Common myeloid progenitor, CD34-positive (primary cell): ENCODE data around the gene FMO2.
"Not testable (repeated sequence)": the region's sequence is repeated elsewhere in the genome, so short reads cannot be mapped to it uniquely, and the experiment has no call there.

ENCODE experiments used
- CTCF ChIA-PET: fragments of 350-600 bp; sonication (Branson Sonifier 250); formaldehyde crosslinking; loops from one replicate; lab custom pipeline; 2021; ENCODE audit warnings: antibody characterized with exemption; lab: Charles Lee
- POLR2A ChIA-PET: fragments of 350-600 bp; sonication (Branson Sonifier 250); formaldehyde crosslinking; loops from one replicate; lab custom pipeline; 2021; ENCODE audit warnings: antibody characterized with exemption; lab: Charles Lee
- DNase-seq, 3 donors: peaks; one replicate each; pipeline versions ENCODE4 v3.0.0 to v3.0.0-alpha.2; 2013
- H3K27ac ChIP-seq, 2 experiments: 1 replicate in 1 of 2; 2 replicates in 1 of 2; pipeline ENCODE4 v1.7.0; 2013; ENCODE audit warnings: inconsistent platforms in 2 of 2, low read length in 2 of 2, mild to moderate bottlenecking in 2 of 2, low read depth in 1 of 2, moderate library complexity in 1 of 2; ENCODE audit not compliant: severe bottlenecking in 2 of 2, insufficient read depth in 1 of 2, poor library complexity in 1 of 2
- H3K27me3 ChIP-seq, 5 experiments: replicated peaks in 2 of 5; 1 replicate in 3 of 5; 2 replicates in 2 of 5; pipeline versions ENCODE4 v1.6.1 to v1.7.0; 2013; ENCODE audit warnings: low read length in 4 of 5, mild to moderate bottlenecking in 2 of 5, moderate library complexity in 2 of 5, inconsistent platforms in 1 of 5; ENCODE audit not compliant: insufficient read depth in 5 of 5, control insufficient read depth in 4 of 5
- H3K36me3 ChIP-seq, 4 experiments: 1 replicate in 2 of 4; 2 replicates in 2 of 4; pipeline versions ENCODE4 v1.6.1 to v1.7.0; 2013; ENCODE audit warnings: low read length in 3 of 4, control low read depth in 1 of 4, mild to moderate bottlenecking in 1 of 4; ENCODE audit not compliant: control insufficient read depth in 4 of 4, insufficient read depth in 4 of 4
- H3K4me1 ChIP-seq, 4 experiments: 1 replicate in 3 of 4; 2 replicates in 1 of 4; pipeline versions ENCODE4 v1.6.1 to v1.7.1; 2013; ENCODE audit warnings: low read length in 3 of 4, mild to moderate bottlenecking in 3 of 4, control low read depth in 1 of 4, inconsistent platforms in 1 of 4, moderate library complexity in 1 of 4; ENCODE audit not compliant: control insufficient read depth in 4 of 4, insufficient read depth in 4 of 4; ENCODE audit errors: control extremely low read depth in 1 of 4
- H3K4me3 ChIP-seq, 7 experiments: 1 replicate in 4 of 7; 2 replicates in 3 of 7; pipeline versions ENCODE4 v1.5.1 to v1.7.0; 2013; ENCODE audit warnings: mild to moderate bottlenecking in 7 of 7, low read length in 6 of 7, moderate library complexity in 6 of 7, inconsistent platforms in 2 of 7, low read depth in 2 of 7, control low read depth in 1 of 7; ENCODE audit not compliant: insufficient read depth in 4 of 7, control insufficient read depth in 1 of 7; ENCODE audit errors: extremely low read depth in 1 of 7
- H3K9me3 ChIP-seq, 5 experiments: 1 replicate in 4 of 5; 2 replicates in 1 of 5; pipeline versions ENCODE4 v1.6.1 to v1.7.1; 2013; ENCODE audit warnings: low read length in 4 of 5, mild to moderate bottlenecking in 2 of 5, inconsistent platforms in 1 of 5, low read depth in 1 of 5, moderate library complexity in 1 of 5; ENCODE audit not compliant: control insufficient read depth in 4 of 5, insufficient read depth in 2 of 5; ENCODE audit errors: control extremely low read depth in 1 of 5
- WGBS: methylation state at CpG from one replicate; pipeline ENCODE4 v1.1.5; 2013; ENCODE audit not compliant: insufficient coverage; 5-methylcytosine and 5-hydroxymethylcytosine counted together

Gene FMO2

DNA sequence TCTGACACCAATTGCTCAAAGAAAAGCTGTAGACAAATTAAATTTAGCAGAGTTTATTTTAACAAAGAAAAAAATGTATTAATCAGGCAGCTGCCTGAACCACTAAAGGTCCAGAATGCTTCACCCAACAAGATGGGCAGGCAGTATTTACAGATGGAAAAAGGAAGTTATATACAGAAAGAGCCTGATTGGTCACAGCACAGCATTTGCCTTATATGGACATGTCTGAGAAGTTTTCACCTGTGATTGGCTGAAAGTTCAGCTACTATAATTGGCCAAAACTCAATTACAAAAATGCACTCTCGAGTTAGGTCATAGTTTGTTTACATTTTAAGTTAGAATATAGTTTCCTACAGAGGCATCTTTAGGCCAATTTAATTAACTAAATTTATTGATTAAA is 48.1 kb downstream of the FMO2 start:
- no peaks in the 10 kb centered on the region for H3K36me3 ChIP-seq
- H3K27me3 ChIP-seq, result peaks cover 0 to 3% (median 2%) of the 10 kb centered on the region in 5 experiments
- POLR2A ChIA-PET, result no interaction called here
- H3K4me1 ChIP-seq, result no peaks in the 10 kb centered on the region
- CTCF ChIA-PET, result interaction anchor here (1.2 kb wide), 1 partner anchor 15 kb away, joined by 5 read pairs; the partner anchor contains the start of gene FMO1
- no peak overlapping the region for H3K4me3 ChIP-seq
- no CpG with 5 or more reads among the region's 1 CpG for WGBS
- H3K27ac ChIP-seq, result no peak overlapping the region
- H3K9me3 ChIP-seq, result peaks cover 0 to 9% (median 0%) of the 10 kb centered on the region in 5 experiments
- DNase-seq, result no peak

DNA sequence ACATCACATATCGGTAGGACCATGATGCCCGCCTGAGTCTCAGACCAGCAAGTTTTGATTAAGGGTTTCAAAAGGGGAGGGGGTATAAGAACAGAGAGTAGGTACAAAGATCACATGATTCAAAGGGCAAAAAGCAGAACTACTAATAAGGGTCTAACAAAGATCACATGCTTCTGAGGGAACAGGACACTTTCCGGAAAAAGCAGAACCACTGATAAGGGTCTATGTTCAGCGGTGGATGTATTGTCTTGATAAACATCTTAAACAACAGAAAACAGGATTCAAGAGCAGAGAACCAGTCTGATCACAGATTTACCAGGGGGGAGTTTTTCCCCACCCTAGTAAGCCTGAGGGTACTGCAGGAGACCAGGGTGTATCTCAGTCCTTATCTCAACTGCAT is 51.1 kb downstream of the FMO2 start:
- POLR2A ChIA-PET, H3K9me3 ChIP-seq, H3K4me3 ChIP-seq, H3K27me3 ChIP-seq, H3K4me1 ChIP-seq, H3K27ac ChIP-seq, H3K36me3 ChIP-seq, CTCF ChIA-PET: not testable (repeated sequence)
- 95% methylated on average over 2 of the region's 4 CpGs for WGBS
- peak in 2 of 3 donors; percentile 49 to 67 for DNase-seq

DNA sequence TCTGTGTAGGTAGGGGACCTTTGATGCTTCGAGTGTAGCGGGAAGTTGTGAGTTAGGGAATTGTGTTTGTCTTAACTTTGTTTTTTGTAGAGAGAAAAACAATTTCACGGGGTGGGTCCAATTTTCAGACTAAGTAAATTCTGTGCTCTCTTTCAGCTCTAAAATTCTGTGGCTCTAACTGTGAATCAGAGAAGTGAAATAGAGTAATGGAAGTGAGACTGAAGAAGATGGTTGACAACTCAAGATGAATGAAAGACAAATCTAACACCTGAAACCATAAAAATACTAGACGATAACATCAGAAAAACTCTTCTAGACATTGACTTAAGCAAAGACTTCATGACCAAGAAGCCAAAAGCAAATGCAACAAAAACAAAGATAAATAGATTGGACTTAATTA is 58.8 kb downstream of the FMO2 start:
- WGBS, result no CpG with 5 or more reads among the region's 4 CpGs
- CTCF ChIA-PET, result interaction anchor here (5.4 kb wide), 1 partner anchor 69 kb away, joined by 38 read pairs; the partner anchor contains the start of gene FMO4

DNA sequence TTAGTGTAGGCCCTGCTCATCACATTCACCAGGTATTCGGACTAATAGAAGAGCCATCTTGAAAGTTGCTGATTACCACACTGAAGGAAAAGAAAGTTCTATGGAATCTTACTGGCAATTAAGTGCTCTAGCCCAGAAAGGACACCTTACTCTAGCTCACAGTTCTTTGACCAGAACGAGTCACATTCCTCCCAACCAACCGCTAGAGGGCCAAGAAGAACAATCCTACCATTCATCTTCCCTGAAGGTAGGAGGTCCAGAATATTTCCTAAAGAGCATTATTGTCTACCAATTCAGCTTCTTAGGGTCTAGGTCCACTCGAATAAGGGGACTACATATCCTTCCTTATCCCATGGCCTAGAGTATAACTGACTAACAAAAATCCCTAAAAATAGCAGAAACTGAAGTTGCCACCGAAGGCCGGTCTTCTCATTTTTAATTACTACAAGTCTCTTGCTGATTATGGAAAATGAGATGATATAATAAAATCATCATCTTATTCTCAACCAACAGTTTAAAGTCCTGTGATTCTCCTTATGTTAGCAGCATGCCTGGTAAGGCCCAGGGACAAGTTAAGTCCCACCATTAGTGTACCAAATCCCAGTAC is 60.5 kb downstream of the FMO2 start:
- POLR2A ChIA-PET, result no interaction called here
- DNase-seq, result peak; percentile 19 to 51 (median 41)
- H3K4me1 ChIP-seq, result no peaks in the 10 kb centered on the region

More for the DNA sequence above, 58.8 kb downstream of the FMO2 start:
- Histone ChIP-seq H3K27me3 (peaks cover 0 to 10% (median 0%) of the 10 kb centered on the region in 5 experiments), H3K36me3 (no peaks in the 10 kb centered on the region), H3K9me3 (peaks cover 0 to 2% (median 0%) of the 10 kb centered on the region in 5 experiments), H3K4me3 (no peak overlapping the region), H3K4me1 (no peaks in the 10 kb centered on the region), H3K27ac (no peak overlapping the region)
- no peak for DNase-seq
- POLR2A ChIA-PET, result no interaction called here

DNA sequence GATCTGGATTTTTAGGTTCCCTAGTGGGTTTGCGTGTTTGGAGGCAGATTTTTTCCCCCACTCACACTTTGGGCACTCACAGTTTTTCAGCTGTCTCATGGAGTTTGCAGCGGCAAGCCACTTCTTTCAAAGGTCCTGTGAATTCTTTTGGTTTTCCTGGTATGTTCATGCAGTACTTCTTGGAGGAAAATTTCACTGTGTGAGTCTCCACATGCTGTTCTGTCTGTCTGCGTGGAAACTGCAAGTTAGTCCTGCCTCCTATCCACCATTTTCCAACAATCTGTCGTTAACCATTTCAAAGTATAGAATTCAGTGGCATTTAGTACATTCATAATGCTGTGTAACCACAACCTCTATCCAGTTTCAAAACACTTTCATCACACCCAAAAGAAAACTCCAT is 62.4 kb downstream of the FMO2 start:
- Histone ChIP-seq H3K4me3 (no peak overlapping the region), H3K4me1 (peaks cover 0 to 11% (median 6%) of the 10 kb centered on the region in 4 experiments), H3K27ac (no peak overlapping the region), H3K36me3 (no peaks in the 10 kb centered on the region), H3K27me3 (peaks cover 3 to 29% (median 10%) of the 10 kb centered on the region in 5 experiments), H3K9me3 (no peaks in the 10 kb centered on the region)
- ChIA-PET POLR2A (no interaction called here), CTCF (interaction anchor here (1.2 to 5.4 kb wide), 5 partner anchors 9 to 65 kb away, joined by 3 to 38 read pairs (median 6); partner anchors contain the start of gene FMO4)
- 90% methylated on average over 4 of the region's 4 CpGs for WGBS
- no peak for DNase-seq

More for the DNA sequence above, 60.5 kb downstream of the FMO2 start:
- no peak overlapping the region for H3K27ac ChIP-seq
- H3K4me3 ChIP-seq, result no peak overlapping the region
- no peaks in the 10 kb centered on the region for H3K36me3 ChIP-seq
- H3K27me3 ChIP-seq, result peaks cover 3 to 22% (median 7%) of the 10 kb centered on the region in 5 experiments
- WGBS, result 30% methylated on average over 2 of the region's 6 CpGs
- CTCF ChIA-PET, result interaction anchor here (0.7 to 5.4 kb wide), 13 partner anchors 8 to 67 kb away, joined by 3 to 38 read pairs (median 5); partner anchors contain the start of gene FMO4
- no peaks in the 10 kb centered on the region for H3K9me3 ChIP-seq

DNA sequence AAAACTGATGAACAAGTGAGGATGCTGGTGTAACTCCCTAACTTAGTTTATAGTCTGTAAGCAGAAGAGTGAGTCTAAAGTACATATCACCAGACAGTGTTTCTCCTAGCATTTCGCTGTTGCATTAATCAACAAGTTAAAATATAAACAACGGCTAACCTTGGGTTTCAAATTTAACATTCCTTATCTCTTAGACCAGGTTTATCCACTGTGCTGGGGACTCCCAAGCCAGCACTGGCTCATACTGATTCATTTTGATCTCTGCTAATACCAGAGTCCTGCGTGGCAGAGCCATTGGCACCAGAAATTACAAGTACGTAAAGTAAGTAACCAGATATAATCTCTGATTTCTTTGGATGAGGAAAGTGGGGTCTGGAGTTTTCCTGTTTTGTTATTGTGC is 63.2 kb downstream of the FMO2 start, which contains the start of gene FMO1:
FMO1 (plus strand) TSS at position 193 of the 400 bp plus-strand sequence. CDS start 9,594 bp downstream, outside the sequence.
- Histone ChIP-seq H3K36me3 (no peaks in the 10 kb centered on the region), H3K9me3 (no peaks in the 10 kb centered on the region), H3K4me1 (peaks cover 0 to 11% (median 6%) of the 10 kb centered on the region in 4 experiments), H3K27ac (no peak within 1 kb of the TSS), H3K4me3 (no peak within 1 kb of the TSS), H3K27me3 (peaks cover 3 to 24% (median 10%) of the 10 kb centered on the region in 5 experiments)
- DNase-seq, result no peak
- ChIA-PET CTCF (interaction anchor here (1.6 to 5.4 kb wide), 2 partner anchors 15 to 65 kb away, joined by 5 to 38 read pairs; partner anchors contain the start of gene FMO4), POLR2A (no interaction called here)
- WGBS, result 100% methylated on average over 3 of the region's 4 CpGs

DNA sequence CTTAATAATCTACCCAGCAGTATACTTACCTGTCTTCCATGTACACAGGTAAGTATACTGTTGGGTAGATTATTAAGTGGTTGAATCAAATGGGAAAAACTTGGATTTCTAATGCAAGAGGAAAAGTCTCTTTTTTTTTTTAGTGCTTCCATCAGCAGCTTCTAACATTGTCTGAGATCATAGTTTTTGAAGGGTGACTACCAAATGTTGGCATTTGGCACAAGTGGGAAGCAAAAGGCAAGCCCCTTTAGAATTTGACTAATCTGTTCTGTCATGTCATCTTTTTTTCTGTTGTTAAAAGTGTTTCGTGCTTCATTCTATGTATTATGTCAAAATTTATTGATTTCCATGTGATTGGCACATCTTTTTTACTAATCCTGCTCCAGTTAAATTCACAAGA is 63.7 kb downstream of the FMO2 start:
- no CpG with 5 or more reads among the region's 1 CpG for WGBS

More for the DNA sequence above, 63.7 kb downstream of the FMO2 start:
- no peak for DNase-seq
- no peaks in the 10 kb centered on the region for H3K36me3 ChIP-seq
- peaks cover 3 to 24% (median 10%) of the 10 kb centered on the region in 5 experiments for H3K27me3 ChIP-seq
- H3K9me3 ChIP-seq, result no peaks in the 10 kb centered on the region
- CTCF ChIA-PET, result interaction anchor here (1.4 to 1.6 kb wide), 2 partner anchors 15 to 22 kb away, joined by 5 read pairs; no protein-coding TSS in a partner anchor
- no peak overlapping the region for H3K27ac ChIP-seq
- POLR2A ChIA-PET, result no interaction called here
- H3K4me3 ChIP-seq, result no peak overlapping the region
- H3K4me1 ChIP-seq, result peaks cover 0 to 11% (median 6%) of the 10 kb centered on the region in 4 experiments
